Measurements from ENCODE around the gene VPS41.
A peak's percentile ranks its signal among the peaks of the same experiment; 100 is the strongest.
"Not testable (repeated sequence)": the region's sequence is repeated elsewhere in the genome, so short reads cannot be mapped to it uniquely, and the experiment has no call there.

The VPS41 gene

DNA sequence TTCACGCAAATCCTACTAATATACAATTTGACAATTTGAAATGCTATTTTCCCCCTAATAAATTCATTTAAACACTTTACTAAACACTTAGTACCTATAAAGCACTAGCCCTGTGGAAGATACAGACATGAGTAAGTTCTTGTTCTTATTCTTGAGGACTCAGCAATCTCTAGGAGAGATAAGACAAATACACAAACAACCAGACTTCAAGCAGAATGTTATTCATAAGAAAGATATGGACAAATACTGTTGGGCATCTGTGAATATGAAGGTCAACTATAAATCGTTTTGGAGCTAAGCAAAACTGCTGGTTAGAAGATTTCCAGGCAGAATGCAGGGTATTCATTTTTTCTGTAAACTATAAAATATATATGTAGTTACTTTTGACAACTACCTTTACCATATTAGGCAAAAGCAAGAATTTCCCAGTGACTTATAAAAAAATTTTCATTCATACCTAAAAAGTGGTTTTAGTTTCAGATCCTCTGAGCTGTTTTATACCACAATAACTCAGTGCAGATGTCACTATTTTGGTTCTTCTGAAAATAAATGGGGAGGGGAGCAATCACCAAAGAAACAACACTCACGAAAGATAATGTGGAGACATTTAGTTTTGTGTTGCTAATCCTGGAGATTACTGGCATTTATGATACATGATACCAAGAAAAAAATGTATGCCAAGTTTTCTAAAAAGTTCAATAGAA is 3.8 kb downstream of the VPS41 start:
- no peak for DNase-seq

DNA sequence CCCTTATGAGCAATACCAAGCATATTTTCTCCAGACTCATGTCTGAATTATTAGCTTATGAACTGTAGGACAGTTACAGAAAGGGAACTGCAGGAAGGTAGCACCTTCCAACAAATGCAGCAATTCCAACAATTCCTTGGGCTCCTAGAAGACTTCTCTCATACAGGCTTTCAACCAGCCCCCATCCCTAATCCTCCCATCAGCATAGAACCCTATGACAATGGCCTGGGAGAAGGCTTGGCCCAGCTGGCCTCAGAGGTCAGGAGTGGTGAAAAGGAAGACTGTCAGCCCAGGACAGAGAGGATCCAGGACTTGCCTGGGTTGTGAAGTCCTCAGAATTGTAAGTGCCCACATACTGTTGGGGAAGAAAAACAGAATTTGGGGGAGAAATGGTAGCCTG is 5.9 kb downstream of the VPS41 start:
- no peak for DNase-seq

DNA sequence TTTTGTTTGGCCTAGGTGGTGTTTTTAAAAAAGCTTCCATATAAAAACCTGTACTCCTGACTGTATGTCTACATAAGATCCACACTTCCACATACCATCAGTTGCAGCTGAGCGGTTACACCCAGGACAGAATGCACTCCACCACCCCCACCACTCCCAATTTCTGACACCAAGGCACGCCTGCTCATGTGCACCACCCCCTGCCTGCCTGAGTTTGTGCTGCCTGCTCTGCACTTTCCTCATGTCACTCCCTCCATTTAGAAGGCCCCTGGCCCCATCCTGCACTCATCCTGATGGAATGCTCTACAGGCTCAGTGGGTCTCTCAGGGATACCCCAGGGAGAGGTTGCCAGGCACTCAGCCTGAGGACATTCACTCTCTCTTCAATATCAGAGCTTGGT is 6.5 kb downstream of the VPS41 start:
- no peak for DNase-seq

DNA sequence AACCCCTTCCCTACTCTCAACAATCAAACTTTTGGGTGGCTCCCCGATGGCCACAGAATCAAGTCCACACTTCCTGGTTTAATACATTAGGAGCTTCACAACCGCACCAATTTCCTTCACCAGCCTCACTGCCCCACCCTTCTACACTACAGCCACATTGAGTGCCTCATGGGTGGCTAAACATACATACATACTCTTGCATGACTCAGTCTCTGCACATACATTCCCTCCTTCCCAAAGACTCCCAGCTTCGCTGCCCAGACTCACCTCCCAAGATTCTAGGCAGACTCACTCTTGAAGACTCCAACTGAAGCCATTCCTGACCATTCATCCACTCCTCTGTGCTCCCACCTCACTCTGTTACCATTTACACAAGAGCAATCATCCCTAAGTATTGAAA is 15.9 kb downstream of the VPS41 start:
- DNase-seq: no peak

DNA sequence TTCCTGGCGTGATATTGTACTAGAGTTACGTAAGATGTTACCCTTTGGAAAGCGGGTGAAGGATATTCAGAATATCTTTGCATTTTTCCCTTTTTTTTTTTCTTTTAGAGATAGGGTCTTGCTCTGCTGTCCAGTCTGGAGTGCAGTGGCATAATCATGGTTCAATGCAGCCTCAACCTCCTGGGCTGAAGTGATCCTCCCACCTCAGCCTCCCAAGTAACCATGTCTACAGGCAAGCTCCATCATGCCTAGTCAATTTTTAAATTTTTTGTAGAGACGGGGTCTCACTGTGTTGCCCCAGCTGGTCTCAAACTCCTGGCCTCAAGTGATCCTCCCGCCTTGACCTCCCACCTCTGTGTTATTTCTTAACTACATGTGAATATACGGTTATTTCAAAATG is 18.4 kb downstream of the VPS41 start:
- no peak for DNase-seq

DNA sequence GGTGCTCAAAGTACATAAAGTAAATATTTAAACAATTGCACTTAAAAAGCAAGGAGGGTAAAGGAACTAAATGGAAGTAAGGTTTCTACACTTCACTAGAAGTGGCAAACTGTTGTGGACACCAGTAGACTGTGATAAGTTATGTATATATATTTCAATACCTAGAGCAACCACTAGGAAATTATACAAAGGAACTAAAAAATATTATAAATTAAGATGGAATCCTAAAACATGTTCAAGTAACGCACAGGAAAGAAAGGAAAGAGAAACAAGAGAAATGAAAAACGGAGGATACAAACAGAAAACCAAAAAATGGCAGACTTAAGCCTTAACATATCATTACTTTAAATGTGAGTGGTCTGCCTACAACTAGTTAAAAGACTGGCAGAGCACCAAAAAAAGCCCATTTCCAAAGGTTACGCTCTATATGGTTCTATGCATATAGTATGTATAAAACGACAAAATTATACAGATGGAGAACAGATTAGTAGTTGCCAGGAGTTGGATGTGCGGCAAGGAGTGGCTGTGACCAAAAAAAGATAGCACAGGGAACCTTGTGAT is 19.0 kb downstream of the VPS41 start:
- no peak for DNase-seq

DNA sequence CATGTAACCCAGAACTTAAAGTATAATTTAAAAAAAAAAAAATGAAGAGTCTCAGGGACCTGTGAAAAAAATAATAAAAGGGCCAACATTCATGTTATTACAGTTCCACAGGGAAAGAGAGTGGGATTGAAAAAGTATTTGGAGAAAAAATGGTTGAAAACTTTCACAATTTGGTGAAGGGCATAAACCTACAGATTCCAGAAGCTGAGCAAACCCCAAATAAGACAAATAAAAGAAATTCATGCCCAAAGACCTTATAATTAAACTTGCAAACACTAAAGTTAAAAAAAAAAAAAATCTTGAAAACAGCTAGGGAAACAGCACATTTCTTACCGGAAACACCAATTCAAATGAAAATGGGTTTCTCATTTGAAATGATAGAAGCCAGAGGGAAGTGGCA is 19.9 kb downstream of the VPS41 start:
- DNase-seq: no peak

DNA sequence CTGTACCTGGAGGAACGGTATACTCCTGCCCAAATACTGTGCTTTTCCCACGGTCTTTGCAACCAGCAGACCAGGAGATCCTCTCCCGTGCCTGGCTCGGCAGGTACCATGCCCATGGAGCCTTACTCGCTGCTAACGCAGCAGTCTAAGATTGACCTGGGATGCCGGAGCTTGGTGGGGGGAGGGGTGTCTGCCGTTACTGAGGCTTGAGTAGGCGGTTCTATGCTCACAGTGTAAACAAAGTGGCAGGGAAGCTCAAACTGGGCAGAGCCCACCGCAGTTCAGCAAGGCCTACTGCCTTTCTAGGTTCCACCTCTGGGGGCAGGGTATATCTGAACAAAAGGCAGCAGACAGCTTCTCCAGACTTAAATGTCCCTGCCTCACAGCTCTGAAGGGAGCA is 22.7 kb downstream of the VPS41 start:
- DNase-seq: no peak

DNA sequence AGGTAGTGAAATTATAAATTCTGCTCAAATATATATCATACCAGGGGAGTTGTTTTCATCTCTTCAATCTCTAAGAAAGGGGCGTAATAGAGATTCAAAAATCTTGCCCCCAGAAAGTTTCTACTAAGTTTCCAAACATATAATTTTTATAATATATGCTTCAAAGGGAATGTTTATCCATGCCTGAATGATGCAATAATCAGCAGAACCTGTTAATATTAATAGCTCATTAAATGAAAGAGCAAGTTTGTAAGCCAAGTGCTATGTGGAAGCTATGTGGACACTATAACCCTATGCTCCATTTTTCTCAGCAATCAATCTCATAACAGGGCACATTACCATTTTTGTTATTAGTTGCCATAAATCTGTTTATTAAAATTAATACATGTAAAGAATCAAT is 25.3 kb downstream of the VPS41 start:
- DNase-seq: no peak

DNA sequence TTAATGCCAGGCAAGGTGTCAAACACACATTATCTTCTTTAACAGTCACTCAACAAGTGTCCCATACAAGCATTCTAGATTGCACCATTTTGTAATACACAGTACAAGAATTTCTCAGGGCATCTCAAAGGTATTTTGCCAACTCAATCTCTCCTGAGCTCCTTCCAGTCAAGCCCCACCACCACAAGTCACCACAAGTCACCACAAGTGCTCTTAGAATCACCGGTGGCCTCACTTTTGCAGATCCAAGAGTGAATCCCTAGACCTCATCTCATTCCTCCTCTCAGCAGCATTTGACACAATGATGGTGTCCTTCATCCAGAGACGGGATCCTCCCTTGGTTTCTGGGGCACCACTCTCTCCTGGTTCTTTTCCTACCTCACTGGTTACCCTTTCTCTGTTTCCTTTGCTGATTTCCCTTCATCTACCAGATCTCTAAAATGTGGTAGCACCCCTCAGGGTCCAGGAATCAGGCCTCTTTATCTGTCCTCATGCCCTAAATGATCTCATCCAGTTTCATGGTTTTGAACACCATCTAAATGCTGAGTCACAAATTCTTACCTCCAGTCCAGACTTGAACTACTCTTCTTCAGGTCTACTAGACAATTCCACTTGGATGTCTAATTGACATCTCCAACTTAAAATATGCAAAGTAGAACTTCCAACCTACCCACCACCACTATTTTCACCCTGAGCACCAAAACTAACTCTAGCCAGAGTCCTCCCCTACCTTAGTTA is 26.9 kb downstream of the VPS41 start:
- no peak for DNase-seq

DNA sequence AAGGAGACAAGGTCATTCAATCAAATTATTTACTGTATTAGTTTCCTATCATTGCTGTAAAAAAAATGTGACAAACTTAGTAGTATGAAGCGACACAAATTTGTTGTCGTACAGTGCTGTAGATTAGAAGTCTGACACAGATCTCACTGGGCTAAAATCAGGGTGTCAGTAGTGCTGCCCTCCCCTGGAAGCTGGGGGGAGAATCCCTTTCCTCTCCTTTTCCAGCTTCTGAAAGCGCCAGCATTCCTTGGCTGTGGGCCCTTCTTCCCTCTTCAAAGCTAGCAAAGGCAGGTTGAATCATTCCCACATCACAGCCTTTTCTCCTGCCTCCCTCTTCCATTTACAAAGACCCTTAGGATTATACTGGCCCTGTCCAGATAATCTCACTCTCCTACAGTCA is 28.0 kb downstream of the VPS41 start:
- no peak for DNase-seq

DNA sequence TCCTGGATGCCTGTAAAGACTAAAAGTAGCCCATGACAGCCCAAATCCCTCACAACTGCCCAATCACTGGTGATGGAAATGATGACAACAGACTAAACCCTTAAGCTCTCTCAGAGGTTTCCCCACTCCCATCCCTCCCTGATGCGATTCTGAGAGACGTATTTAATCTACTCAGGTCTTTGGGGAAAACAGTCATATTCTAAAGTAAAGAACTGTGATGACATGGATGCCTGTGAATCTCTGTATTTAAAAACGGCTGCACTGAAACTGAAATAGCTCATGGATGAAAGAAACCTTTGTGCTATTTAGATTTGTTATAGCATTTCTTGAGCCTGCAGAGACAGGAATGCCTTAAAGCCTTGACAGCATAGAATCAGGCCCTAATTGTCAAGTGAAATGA is 28.5 kb downstream of the VPS41 start:
- DNase-seq: no peak

DNA sequence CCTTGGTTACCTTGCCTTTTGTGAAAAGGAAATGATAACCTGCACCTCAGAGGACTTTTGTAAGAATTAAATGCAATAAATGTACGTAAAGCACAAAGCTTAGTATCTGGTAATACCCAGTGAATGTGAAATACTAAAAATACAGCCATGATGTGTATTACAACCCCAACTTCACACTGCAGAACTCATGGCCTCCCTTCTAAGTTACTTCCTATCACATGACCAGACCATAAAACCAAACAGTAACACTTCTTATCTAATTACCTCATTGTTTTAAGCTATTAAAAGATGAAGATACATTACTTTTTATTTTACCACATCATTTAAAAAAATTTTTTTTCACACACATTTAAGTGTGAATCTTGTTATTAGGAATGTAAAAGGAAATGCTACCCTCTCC is 29.0 kb downstream of the VPS41 start:
- no peak for DNase-seq

DNA sequence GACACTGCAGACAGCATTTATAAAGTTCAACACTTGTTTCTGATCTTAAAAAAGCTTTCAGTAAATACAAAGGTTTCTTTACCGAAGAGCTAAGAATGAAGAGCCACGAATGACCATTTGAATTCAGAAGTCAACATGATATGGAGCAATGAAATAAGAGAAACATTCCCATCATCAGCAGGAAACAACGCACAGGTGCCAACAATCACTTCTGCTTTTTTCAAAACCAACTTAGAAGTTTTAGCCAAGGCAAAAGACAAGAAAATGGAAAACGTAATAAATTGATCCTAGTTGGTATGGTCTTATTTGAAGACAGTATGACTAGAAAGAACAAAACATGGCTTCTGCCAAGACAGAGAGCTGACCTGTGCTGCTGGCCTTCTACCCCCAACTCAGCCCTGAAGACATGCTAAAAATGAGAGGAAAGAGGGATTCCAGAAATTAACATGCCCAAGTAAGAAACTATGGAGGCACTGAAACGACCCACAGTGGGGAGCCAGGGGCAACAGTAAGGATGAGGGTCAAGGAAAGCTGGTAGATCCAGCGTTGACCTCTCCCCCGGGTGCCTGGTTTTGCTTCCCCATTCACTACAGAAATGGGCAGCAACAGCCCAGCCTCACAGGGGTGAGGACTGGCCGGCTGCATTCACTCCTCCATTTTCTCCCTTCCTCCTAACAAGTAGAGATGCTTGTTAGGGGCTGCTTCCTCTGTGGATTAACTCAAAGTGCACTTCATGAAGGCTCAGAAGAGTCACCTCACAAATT is 30.1 kb downstream of the VPS41 start:
- peak; percentile 15 for DNase-seq

DNA sequence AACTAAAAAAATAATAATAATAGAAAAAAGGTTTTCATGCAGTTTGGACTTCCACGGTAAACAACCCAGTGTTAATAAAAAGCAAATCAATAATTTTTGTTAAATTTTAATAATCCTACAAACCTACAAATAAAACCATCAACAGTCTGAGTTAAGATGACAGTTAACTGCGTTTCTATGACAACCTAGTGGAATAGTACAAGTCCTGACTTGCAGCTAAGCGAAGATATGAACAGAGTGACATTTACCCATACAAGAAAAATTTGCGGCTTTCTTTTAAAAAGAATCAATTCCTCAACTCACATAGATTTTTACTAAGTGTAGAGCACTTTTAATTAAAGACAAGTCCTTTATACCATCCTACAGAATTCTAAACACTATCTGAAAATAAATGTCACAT is 35.6 kb downstream of the VPS41 start:
- no peak for DNase-seq

DNA sequence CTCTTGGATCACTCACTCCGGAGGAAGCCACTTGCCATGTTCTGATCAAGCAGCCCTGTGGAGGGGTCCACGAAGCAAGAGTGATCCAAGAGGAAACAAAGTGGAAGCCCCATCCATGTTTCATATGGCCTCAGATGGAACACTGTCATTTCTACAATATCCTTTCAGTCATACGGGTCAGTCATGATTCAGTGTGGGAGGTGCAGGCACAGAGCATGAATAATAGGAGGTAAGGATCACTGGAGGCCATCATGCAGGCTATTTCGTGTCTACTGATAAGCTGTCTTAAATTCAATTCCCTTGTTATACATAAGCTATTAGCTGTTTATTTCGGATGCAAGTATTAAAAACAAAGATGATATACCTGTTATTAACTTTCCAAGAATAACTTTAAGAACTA is 36.8 kb downstream of the VPS41 start:
- DNase-seq: no peak

DNA sequence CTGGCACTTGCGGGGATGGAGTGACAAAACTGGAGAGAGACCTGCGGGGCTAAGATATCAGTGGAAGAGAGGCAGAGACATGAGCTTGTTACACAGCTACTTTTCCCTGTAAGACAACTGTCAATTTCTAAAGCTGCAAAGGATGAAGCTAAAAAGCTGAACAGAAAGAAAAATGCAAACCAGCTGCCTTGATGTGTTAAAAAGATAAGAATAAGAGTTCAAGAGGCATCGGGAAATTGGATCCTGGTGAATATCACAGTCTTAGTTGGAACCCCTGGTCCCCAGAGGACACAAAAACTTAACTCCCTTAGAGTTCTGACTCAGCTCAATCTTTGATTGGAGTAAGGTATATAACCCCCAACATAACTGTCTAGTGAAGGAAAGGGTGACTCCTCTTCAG is 38.8 kb downstream of the VPS41 start:
- DNase-seq: no peak

DNA sequence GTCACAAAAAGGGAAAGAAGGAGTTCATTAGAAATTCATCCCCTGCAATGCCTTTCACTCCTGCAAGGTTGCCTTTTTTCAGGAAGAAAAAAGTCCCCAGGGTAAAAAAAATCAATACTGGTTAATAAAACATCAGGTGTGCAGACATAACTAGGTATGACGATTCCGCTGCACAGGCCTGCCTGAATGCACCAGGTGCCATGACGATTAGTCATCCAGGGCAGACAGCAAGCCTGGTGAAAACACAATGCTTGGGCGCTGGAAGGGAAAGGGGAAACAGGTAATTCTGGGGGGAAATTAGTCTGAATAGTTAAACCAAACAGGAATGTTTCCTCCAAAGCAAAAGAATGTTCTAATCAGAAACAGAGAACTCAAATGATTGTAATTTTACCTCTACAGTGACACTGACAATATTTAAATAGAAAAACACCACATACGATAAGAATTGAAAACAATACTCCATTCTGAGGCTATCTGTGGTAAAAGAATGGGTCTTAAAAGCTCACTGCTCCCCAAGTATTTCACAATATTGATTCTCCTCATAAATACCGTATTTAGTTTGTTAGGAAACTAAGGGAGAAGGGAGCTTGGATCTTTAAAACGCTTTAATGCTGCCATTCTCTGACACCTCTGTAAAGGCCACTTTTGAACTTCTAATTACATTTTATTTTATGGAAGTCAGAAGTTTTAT is 45.2 kb downstream of the VPS41 start:
- no peak for DNase-seq

DNA sequence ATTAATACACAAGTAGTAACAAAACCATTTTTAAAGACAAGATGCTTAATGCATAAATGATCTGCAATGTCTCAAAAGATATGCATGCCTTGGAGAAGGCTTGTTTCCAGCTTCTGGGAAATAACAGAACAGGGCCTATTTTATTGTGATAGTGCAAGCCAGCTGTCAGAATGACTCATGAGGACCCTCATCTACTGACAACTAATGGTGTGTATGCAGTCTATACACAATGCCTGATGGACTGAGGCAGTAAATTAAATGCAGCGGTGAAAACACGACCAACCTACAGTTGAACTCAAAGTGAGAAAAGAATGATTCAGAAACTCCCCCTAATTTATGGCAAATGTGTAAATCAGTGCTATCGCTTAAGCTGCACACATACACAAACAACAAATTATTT is 46.3 kb downstream of the VPS41 start:
- DNase-seq: no peak

DNA sequence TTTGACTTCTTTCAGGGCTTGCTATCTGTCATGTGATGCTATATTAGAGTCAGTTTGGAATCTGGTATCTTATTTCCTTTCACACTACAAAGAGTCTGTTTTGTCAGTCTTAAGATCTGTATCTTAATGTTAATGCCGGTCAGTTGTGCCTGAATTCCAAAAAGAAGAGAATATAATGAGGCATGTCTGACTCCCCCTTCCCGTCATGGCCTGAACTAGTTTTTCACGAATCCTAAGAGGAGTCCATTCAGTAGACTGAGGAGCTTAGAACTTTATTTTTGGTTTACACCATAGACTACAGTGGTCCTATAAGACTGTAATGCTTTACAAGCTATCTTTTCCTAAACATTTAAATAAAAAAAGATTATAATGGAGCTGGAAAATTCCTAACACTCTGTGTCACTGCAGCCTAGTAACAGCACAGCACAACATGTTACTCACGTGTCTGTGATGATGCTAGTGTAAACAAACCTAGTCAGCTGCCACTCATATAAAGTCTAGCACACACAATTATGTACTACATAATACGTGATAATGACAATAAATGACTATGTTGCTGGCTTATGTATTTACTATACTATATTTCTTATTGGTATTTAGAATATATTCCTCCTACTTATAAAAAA is 50.6 kb downstream of the VPS41 start:
- DNase-seq: no peak

DNA sequence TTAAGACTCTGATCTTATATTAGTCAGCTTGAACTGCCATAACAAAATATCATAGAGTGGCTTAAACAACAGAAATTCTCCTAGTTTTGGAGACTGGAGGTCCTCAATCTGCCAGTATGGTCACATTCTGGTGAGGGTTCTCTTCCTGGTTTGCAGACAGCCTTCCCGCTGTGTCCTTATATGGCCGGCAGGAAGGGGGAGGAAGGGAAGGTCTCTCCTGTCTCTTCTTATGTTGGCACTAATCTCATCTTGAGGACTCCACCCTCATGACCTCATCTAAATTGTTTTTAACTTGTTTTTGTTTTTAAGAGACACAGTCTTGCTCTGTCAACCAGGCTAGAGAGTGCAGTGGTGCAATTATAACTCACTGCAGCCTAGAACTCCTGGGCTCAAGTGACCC is 53.1 kb downstream of the VPS41 start:
- no peak for DNase-seq

DNA sequence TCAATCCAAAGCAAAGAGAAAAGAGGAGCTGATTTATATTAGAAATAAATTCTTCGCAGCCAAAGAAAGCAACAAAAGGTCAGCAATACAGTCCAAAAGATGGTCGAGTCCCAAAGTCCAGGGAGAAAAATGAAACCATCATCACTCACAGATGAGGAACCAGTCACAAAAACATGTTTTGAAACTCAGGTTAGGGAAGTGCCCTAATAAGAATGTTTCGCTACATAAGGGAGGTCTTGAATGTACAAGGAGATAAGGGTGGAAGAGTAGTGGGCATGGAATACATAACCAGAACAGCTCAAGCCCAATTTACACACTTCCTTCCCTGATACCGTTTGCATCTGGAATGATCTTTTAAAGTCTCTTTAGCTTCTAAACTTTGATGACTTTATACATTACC is 53.6 kb downstream of the VPS41 start:
- no peak for DNase-seq

DNA sequence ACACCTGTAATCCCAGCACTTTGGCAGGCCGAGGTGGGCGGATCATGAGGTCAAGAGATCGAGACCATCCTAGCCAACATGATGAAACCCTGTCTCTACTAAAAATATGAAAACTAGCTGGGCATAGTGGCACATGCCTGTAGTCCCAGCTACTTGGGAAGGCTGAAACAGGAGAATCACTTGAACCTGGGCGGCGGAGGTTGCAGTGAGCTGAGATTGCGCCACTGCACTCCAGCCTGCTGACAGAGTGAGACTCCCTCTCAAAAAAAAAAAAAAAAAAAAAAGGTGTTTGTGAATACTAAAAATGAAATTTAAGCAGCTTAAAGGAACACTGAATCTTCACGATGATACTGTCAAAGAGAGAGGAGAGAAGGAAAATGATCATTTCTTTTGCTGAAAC is 54.0 kb downstream of the VPS41 start:
- DNase-seq: not testable (repeated sequence)

Data from KG1 (cell line).